ENCODE results near the gene CALD1.

CALD1 gene

DNA sequence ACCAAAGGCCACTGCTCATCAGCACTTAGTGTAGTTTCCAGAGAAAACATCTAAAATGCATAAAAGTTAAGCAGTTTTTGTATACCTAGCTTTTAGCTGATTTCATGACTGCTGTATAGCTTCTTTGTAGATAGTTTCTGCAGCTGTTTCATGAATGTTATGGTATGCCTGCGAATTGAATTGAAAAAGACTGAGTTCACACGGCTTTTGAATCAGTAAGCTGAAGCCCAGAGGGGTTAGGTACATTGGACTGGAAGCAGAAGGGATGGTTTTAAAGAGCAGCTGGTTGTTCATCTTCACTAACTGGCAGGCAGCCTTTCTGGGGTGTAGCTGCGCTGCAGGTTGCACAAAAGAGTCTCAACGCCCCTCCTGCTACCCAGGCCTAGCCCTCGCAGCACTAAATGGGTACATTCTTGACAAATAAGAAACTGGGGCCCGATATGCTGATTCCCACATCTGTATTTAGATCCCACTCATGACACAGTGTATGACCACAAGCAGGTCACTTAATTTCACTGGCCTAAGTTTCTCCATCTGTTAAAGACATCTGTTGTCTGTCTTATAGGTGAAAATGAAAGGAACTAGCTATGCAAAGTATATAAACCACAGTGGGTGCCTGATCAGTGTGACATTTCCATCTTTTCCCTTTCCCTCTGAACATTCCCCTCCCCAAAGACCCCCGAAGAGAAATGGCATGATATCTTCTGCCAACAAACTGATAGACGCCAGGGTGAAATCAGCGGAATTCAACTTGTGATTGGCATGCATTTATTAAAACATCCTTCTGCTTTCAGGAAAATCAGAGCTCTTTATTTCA is 120.9 kb downstream of the CALD1 start:
- peaks cover 2% of the 10 kb centered on the region for H3K36me3 ChIP-seq
- no peak for DNase-seq
- H3K27me3 ChIP-seq = no peaks in the 10 kb centered on the region
- 0 out of 2 replicates have a peak, but pooled peaks cover 3% of the 10 kb centered on the region for H3K9me3 ChIP-seq
- H3K4me1 ChIP-seq = no peaks in the 10 kb centered on the region; the same call in 1 of the 2 replicates
- no peak overlapping the region for H3K4me3 ChIP-seq (ENCODE audit: low read depth, low read length)
- no peak for TF ChIP-seq CTCF (IDR thresholded peaks at IDR 0.05; ENCODE audit: low read depth, low read length)

DNA sequence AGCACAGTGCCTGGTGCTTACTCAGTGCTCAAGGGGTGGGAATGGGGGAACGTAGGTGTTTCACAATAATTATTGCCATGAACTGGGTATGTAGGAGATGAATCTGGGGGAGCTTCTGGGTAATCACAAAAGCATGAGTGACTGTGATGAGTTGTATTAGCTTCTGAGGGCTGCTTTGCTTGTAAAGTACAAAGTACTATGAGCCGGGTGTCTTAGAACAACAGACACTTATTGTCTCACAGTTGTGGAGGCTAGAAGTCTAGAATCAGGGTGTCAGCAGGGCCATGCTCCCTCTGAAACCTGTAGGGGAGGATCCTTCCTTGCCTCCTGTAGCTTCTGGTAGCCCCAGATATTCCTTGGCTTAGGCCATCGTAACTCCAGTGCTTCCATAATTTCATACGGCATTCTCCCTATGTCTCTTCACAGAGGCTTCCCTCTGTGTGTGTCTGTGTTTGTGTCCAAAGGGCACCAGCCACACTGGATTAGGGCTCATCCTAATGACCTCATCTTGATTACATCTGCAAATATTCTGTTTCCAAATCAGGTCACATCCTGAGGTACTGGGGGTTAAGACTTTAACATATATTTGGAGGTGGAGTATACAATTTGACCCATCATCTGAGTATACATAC is 122.1 kb downstream of the CALD1 start:
- no peaks in the 10 kb centered on the region for H3K27me3 ChIP-seq
- H3K4me1 ChIP-seq = no peaks in the 10 kb centered on the region; the same call in 1 of the 2 replicates
- H3K4me3 ChIP-seq (ENCODE audit: low read depth, low read length) = no peak overlapping the region
- no peak for DNase-seq
- H3K36me3 ChIP-seq = peaks cover 2% of the 10 kb centered on the region
- H3K9me3 ChIP-seq = 0 out of 2 replicates have a peak, but pooled peaks cover under 1% of the 10 kb centered on the region
- TF ChIP-seq CTCF (IDR thresholded peaks at IDR 0.05; ENCODE audit: low read depth, low read length) = no peak

DNA sequence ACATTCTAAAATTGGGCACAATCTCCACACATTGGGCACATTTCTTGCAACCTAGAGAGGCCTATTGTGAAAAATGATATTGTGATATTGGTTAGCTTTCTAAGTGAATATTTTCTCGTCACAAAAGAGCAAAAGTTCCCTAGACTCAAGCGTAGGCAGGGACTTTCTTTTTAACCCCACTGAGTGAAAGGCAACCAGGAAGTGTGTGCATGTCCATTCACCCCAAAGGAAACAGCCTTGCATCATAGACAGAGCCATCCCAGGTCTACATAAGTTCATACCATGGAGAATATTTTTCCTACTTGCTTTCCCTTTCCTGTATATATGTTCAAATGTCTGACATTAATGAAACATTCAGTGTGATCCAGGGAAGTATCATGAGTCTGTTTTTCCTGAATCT is 122.6 kb downstream of the CALD1 start:
- no peaks in the 10 kb centered on the region for H3K27me3 ChIP-seq
- no peak for DNase-seq
- peaks cover 2% of the 10 kb centered on the region for H3K36me3 ChIP-seq
- no peaks in the 10 kb centered on the region; the same call in 1 of the 2 replicates for H3K4me1 ChIP-seq
- H3K9me3 ChIP-seq = no peaks in the 10 kb centered on the region
- no peak for TF ChIP-seq CTCF (IDR thresholded peaks at IDR 0.05; ENCODE audit: low read depth, low read length)
- no peak overlapping the region for H3K4me3 ChIP-seq (ENCODE audit: low read depth, low read length)

GRCh38 chr7:134903073-134903790 is 123.8 kb downstream of the CALD1 start:
- no peaks in the 10 kb centered on the region for H3K9me3 ChIP-seq
- no peaks in the 10 kb centered on the region; the same call in 1 of the 2 replicates for H3K4me1 ChIP-seq
- no peaks in the 10 kb centered on the region for H3K27me3 ChIP-seq
- DNase-seq = no peak
- H3K36me3 ChIP-seq = peaks cover 2% of the 10 kb centered on the region
- no peak overlapping the region for H3K4me3 ChIP-seq (ENCODE audit: low read depth, low read length)
- no peak for TF ChIP-seq CTCF (IDR thresholded peaks at IDR 0.05; ENCODE audit: low read depth, low read length)

DNA sequence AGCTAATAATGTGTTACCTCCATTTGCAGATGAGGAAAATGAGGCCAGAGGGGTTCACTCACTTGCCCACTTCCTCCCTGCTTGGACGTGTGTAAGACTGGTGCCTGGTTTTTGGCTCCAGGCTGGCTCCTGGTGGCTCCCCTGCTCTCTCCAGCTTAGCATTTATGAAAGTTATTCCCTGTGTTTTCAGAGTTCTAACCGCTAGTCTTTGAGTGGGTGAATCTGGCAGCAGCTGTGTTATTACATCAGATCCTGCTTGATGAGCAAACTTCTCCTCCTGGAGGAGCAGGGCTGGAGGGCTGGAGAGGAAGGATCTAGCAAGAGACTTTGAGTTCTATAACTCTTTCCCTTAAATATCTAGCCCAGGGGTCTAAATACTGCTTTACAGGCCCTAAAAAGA is 125.9 kb downstream of the CALD1 start:
- Histone ChIP-seq H3K9me3 (no peaks in the 10 kb centered on the region), H3K36me3 (peaks cover 2% of the 10 kb centered on the region; the same call in 1 of the 2 replicates), H3K4me3 (ENCODE audit: low read depth, low read length) (no peak overlapping the region), H3K27me3 (no peaks in the 10 kb centered on the region), H3K4me1 (no peaks in the 10 kb centered on the region; the same call in 1 of the 2 replicates)
- no peak for DNase-seq
- TF ChIP-seq CTCF (IDR thresholded peaks at IDR 0.05; ENCODE audit: low read depth, low read length) = no peak

Measured in BE2C (cell line).